Trophoblast cell (in vitro differentiated cells and primary cell): ENCODE measurements around the gene FGF2.

Experiments used
- DNase-seq, 2 donors: peaks; one replicate each; pipeline ENCODE4 v3.0.0-alpha.2; 2016
- H2AFZ ChIP-seq: 2 replicates; pipeline ENCODE4 v1.6.1; 2013; ENCODE audit warnings: low read length, moderate library complexity, mild to moderate bottlenecking; ENCODE audit not compliant: insufficient read depth, poor library complexity
- H2AK5ac ChIP-seq: 2 replicates; pipeline ENCODE4 v1.6.1; 2013; ENCODE audit warnings: mild to moderate bottlenecking, low read length
- H2BK120ac ChIP-seq: 2 replicates; pipeline ENCODE4 v1.6.1; 2013; ENCODE audit warnings: low read length, mild to moderate bottlenecking, moderate library complexity; ENCODE audit not compliant: insufficient read depth, poor library complexity
- H2BK12ac ChIP-seq: 2 replicates; pipeline ENCODE4 v1.6.1; 2013; ENCODE audit warnings: mild to moderate bottlenecking, low read length, moderate library complexity
- H2BK5ac ChIP-seq: 2 replicates; pipeline ENCODE4 v1.6.1; 2013; ENCODE audit warnings: low read length, low read depth, moderate library complexity, mild to moderate bottlenecking; ENCODE audit not compliant: poor library complexity
- H3K14ac ChIP-seq: 2 replicates; pipeline ENCODE4 v1.6.1; 2013; ENCODE audit warnings: mild to moderate bottlenecking, low read length
- H3K18ac ChIP-seq: 2 replicates; pipeline ENCODE4 v1.6.1; 2013; ENCODE audit warnings: mild to moderate bottlenecking, low read length
- H3K23ac ChIP-seq: 2 replicates; pipeline ENCODE4 v1.6.1; 2013; ENCODE audit warnings: low read length
- H3K27ac ChIP-seq: 2 replicates; pipeline ENCODE4 v1.5.1; 2013; ENCODE audit warnings: low read depth, mild to moderate bottlenecking, inconsistent platforms, low read length, moderate library complexity
- H3K27me3 ChIP-seq: 2 replicates; pipeline ENCODE4 v1.6.1; 2013; ENCODE audit warnings: inconsistent platforms, mild to moderate bottlenecking, low read length, moderate library complexity; ENCODE audit not compliant: insufficient read depth
- H3K36me3 ChIP-seq, 2 experiments: 1 replicate in 1 of 2; 2 replicates in 1 of 2; pipeline ENCODE4 v1.6.1; 2013; ENCODE audit warnings: low read length in 2 of 2, mild to moderate bottlenecking in 2 of 2, moderate library complexity in 1 of 2; ENCODE audit not compliant: insufficient read depth in 2 of 2, control insufficient read depth in 1 of 2
- H3K4ac ChIP-seq: 2 replicates; pipeline ENCODE4 v1.6.1; 2013; ENCODE audit warnings: low read depth, mild to moderate bottlenecking, low read length, moderate library complexity
- H3K4me1 ChIP-seq, 2 experiments: 1 replicate in 1 of 2; 2 replicates in 1 of 2; pipeline ENCODE4 v1.6.1; 2013; ENCODE audit warnings: low read length in 2 of 2, mild to moderate bottlenecking in 2 of 2, moderate library complexity in 1 of 2; ENCODE audit not compliant: insufficient read depth in 2 of 2, control insufficient read depth in 1 of 2
- H3K4me2 ChIP-seq: 2 replicates; pipeline ENCODE4 v1.6.1; 2013; ENCODE audit warnings: inconsistent platforms, mild to moderate bottlenecking, low read length, moderate library complexity
- H3K4me3 ChIP-seq: 2 replicates; pipeline ENCODE4 v1.5.1; 2013; ENCODE audit warnings: mild to moderate bottlenecking, low read depth, low read length, inconsistent platforms
- H3K79me1 ChIP-seq: one replicate; pipeline ENCODE4 v1.6.1; 2013; ENCODE audit warnings: low read length
- H3K79me2 ChIP-seq: 2 replicates; pipeline ENCODE4 v1.6.1; 2013; ENCODE audit warnings: low read length, mild to moderate bottlenecking; ENCODE audit not compliant: control insufficient read depth, insufficient read depth, poor library complexity
- H3K9ac ChIP-seq: 2 replicates; pipeline ENCODE4 v1.6.1; 2013; ENCODE audit warnings: mild to moderate bottlenecking, low read length
- H3K9me3 ChIP-seq: 2 replicates; pipeline ENCODE4 v1.6.1; 2013; ENCODE audit warnings: low read depth, mild to moderate bottlenecking, control low read depth, inconsistent platforms, low read length; ENCODE audit not compliant: insufficient read depth
- H4K12ac ChIP-seq: 2 replicates; pipeline ENCODE4 v1.6.1; 2013; ENCODE audit warnings: low read depth, mild to moderate bottlenecking, low read length, moderate library complexity
- H4K8ac ChIP-seq: 2 replicates; pipeline ENCODE4 v1.6.1; 2013; ENCODE audit warnings: low read depth, mild to moderate bottlenecking, low read length, moderate library complexity
- H4K91ac ChIP-seq: one replicate; pipeline ENCODE4 v1.6.1; 2013; ENCODE audit warnings: low read depth, mild to moderate bottlenecking, low read length, moderate library complexity
- WGBS: extraction: QIAGEN DNeasy Blood & Tissue Kit; methylation state at CpG from one replicate; pipeline ENCODE4 v1.1.7; 2013; ENCODE audit warnings: missing lambda C conversion rate; ENCODE audit not compliant: insufficient read length, insufficient coverage; ENCODE audit errors: extremely low coverage; 5-methylcytosine and 5-hydroxymethylcytosine counted together

FGF2 gene

GRCh38 chr4:122824616-122825015, 2.0 kb upstream of the FGF2 start:
- peaks cover 21% of the 10 kb centered on the region for H3K27me3 ChIP-seq
- no peak overlapping the region for H4K12ac ChIP-seq
- H3K36me3 ChIP-seq, result no peaks in the 10 kb centered on the region
- H3K79me2 ChIP-seq, result no peaks in the 10 kb centered on the region
- H3K23ac ChIP-seq, result no peak overlapping the region
- no peak overlapping the region for H2BK5ac ChIP-seq
- H2BK120ac ChIP-seq, result no peak overlapping the region
- peaks cover 0 to 2% of the 10 kb centered on the region in 2 experiments for H3K4me1 ChIP-seq
- no peak overlapping the region for H3K9ac ChIP-seq
- no peak overlapping the region for H3K14ac ChIP-seq
- H2BK12ac ChIP-seq, result no peak overlapping the region
- no peaks in the 10 kb centered on the region for H3K79me1 ChIP-seq
- no peak overlapping the region for H4K91ac ChIP-seq
- DNase-seq, result no peak
- H3K18ac ChIP-seq, result no peak overlapping the region
- no peak overlapping the region for H2AFZ ChIP-seq
- H3K4me3 ChIP-seq, result no peak overlapping the region
- H3K27ac ChIP-seq, result no peak overlapping the region
- H4K8ac ChIP-seq, result no peak overlapping the region
- peak overlapping the region; percentile 22 for H3K4me2 ChIP-seq
- no CpG with 5 or more reads among the region's 2 CpGs for whole genome bisulfite sequencing
- no peaks in the 10 kb centered on the region for H3K9me3 ChIP-seq
- H2AK5ac ChIP-seq, result no peak overlapping the region
- H3K4ac ChIP-seq, result no peak overlapping the region

GRCh38 chr4:122826079-122826527, 528 bp upstream of the FGF2 start:
- no peak overlapping the region for H3K4ac ChIP-seq
- no peak overlapping the region for H2BK12ac ChIP-seq
- no peaks in the 10 kb centered on the region for H3K9me3 ChIP-seq
- no peak overlapping the region for H4K91ac ChIP-seq
- H3K18ac ChIP-seq, result no peak overlapping the region
- H3K4me3 ChIP-seq, result no peak overlapping the region
- H3K4me1 ChIP-seq, result peaks cover 0 to 2% of the 10 kb centered on the region in 2 experiments
- H3K36me3 ChIP-seq, result no peaks in the 10 kb centered on the region
- no peak overlapping the region for H4K12ac ChIP-seq
- no peaks in the 10 kb centered on the region for H3K79me2 ChIP-seq
- no peak for DNase-seq
- H3K14ac ChIP-seq, result no peak overlapping the region
- no peak overlapping the region for H4K8ac ChIP-seq
- peak overlapping the region; percentile 65 for H3K4me2 ChIP-seq
- H3K27ac ChIP-seq, result no peak overlapping the region
- H3K27me3 ChIP-seq, result peaks cover 21% of the 10 kb centered on the region
- H2BK120ac ChIP-seq, result no peak overlapping the region
- H3K9ac ChIP-seq, result no peak overlapping the region
- H2AFZ ChIP-seq, result no peak overlapping the region
- no peaks in the 10 kb centered on the region for H3K79me1 ChIP-seq
- no peak overlapping the region for H3K23ac ChIP-seq
- no peak overlapping the region for H2AK5ac ChIP-seq
- no peak overlapping the region for H2BK5ac ChIP-seq
- WGBS, result no CpG with 5 or more reads among the region's 18 CpGs

GRCh38 chr4:122827258-122827878, 737 bp downstream of the FGF2 start:
- Histone ChIP-seq H4K12ac (no peak overlapping the region), H3K79me2 (no peaks in the 10 kb centered on the region), H3K27me3 (peaks cover 21% of the 10 kb centered on the region)

GRCh38 chr4:122827879-122828601, 1.4 kb downstream of the FGF2 start:
- Histone ChIP-seq H3K9ac (no peak overlapping the region), H3K9me3 (no peaks in the 10 kb centered on the region), H3K4me1 (peaks cover 0 to 4% of the 10 kb centered on the region in 2 experiments), H3K4ac (no peak overlapping the region), H3K4me3 (no peak overlapping the region), H2AK5ac (no peak overlapping the region), H4K8ac (no peak overlapping the region), H2AFZ (no peak overlapping the region), H4K12ac (no peak overlapping the region), H3K4me2 (peak overlapping the region; percentile 65), H3K27me3 (peaks cover 21% of the 10 kb centered on the region), H3K79me2 (no peaks in the 10 kb centered on the region), H3K27ac (no peak overlapping the region), H3K14ac (no peak overlapping the region), H2BK120ac (no peak overlapping the region), H3K79me1 (no peaks in the 10 kb centered on the region), H2BK12ac (no peak overlapping the region), H3K36me3 (no peaks in the 10 kb centered on the region), H3K18ac (no peak overlapping the region), H3K23ac (no peak overlapping the region), H2BK5ac (no peak overlapping the region), H4K91ac (no peak overlapping the region)
- peak; percentile 25 to 57 for DNase-seq
- WGBS, result no CpG with 5 or more reads among the region's 10 CpGs

More at GRCh38 chr4:122827258-122827878, 737 bp downstream of the FGF2 start:
- peak in 1 of 2 donors; percentile 22 for DNase-seq
- H2BK120ac ChIP-seq, result no peak overlapping the region
- H2AK5ac ChIP-seq, result no peak overlapping the region
- H3K4me2 ChIP-seq, result peak overlapping the region; percentile 65
- H3K14ac ChIP-seq, result no peak overlapping the region
- no CpG with 5 or more reads among the region's 57 CpGs for WGBS
- H3K4me3 ChIP-seq, result peak overlapping the region; percentile 66
- H3K4me1 ChIP-seq, result peaks cover 0 to 4% of the 10 kb centered on the region in 2 experiments
- no peak overlapping the region for H2BK12ac ChIP-seq
- H3K9me3 ChIP-seq, result no peaks in the 10 kb centered on the region
- no peak overlapping the region for H2BK5ac ChIP-seq
- H4K8ac ChIP-seq, result peak overlapping the region; percentile 18
- H2AFZ ChIP-seq, result peak overlapping the region; percentile 62
- no peak overlapping the region for H3K23ac ChIP-seq
- peak overlapping the region; percentile 24 for H3K9ac ChIP-seq
- no peaks in the 10 kb centered on the region for H3K79me1 ChIP-seq
- peak overlapping the region; percentile 3 for H3K18ac ChIP-seq
- H4K91ac ChIP-seq, result no peak overlapping the region
- H3K27ac ChIP-seq, result no peak overlapping the region
- no peak overlapping the region for H3K4ac ChIP-seq
- no peaks in the 10 kb centered on the region for H3K36me3 ChIP-seq
